Measurements from ENCODE around the gene BTD. TPM values are rescaled to one million over a fixed set of nuclear protein-coding genes. Genes with fewer than 3 reads are reported as not detected.

The BTD gene
- polyA plus RNA-seq, 3 donors: 6.5 to 45.0 (median 21.6) TPM

- 0 to 97% (median 53%) methylated on average over 1 of the region's 1 CpG for WGBS, 3 donors
Observed at GRCh38 chr3:15693355-15693754, 91.8 kb downstream of the BTD start.

GRCh38 chr3:15694628-15695027, 93.1 kb downstream of the BTD start:
- no peak overlapping the region for H3K27ac ChIP-seq (ENCODE audit: low read depth, low read length)
- 74 to 89% (median 86%) methylated on average over 1 of the region's 1 CpG for WGBS, 3 donors

More at GRCh38 chr3:15693355-15693754, 91.8 kb downstream of the BTD start:
- no peak overlapping the region for H3K27ac ChIP-seq (ENCODE audit: low read depth, low read length)

Other genes starting within 250 kb of the BTD start
- 10 to 100 TPM in 2 of 3 donors, 1 to 10 TPM in 1; 6.1 to 13.5 (median 10.2) TPM for gene METTL6, start 174.2 kb upstream of the BTD start, polyA plus RNA-seq
- 10 to 100 TPM in 1 of 3 donors, 1 to 10 TPM in 2; 4.3 to 11.2 (median 7.5) TPM for gene EAF1, start 174.1 kb upstream of the BTD start, polyA plus RNA-seq
- gene COLQ, start 80.0 kb upstream of the BTD start, polyA plus RNA-seq: 1 to 10 TPM in 2 of 3 donors, under 1 TPM in 1; 0.61 to 3.4 (median 1.1) TPM
- gene HACL1, start 176 bp upstream of the BTD start, polyA plus RNA-seq: 10 to 100 TPM; 11.4 to 20.8 (median 14.3) TPM
- gene ANKRD28, start 196.2 kb downstream of the BTD start, polyA plus RNA-seq: 10 to 100 TPM in 2 of 3 donors, 1 to 10 TPM in 1; 8.9 to 15.6 (median 10.9) TPM

Data from adipose tissue (tissue), 3 donors.